Spinal cord (tissue), 10 donors: ENCODE measurements around the gene RASGRF1. TPM values are rescaled to one million over a fixed set of nuclear protein-coding genes. Genes with fewer than 3 reads are reported as not detected.
"Not testable (repeated sequence)": the region's sequence is repeated elsewhere in the genome, so short reads cannot be mapped to it uniquely, and the experiment has no call there.

Source experiments
- DNase-seq, 6 donors: peaks; one replicate each; pipeline versions ENCODE4 v3.0.0 to v3.0.0-alpha.2; 2013 to 2015; ENCODE audit warnings: low spot score in 6 of 6, low read depth in 4 of 6
- H3K27ac ChIP-seq: one replicate; pipeline ENCODE4 v1.5.1; 2013; ENCODE audit warnings: low read depth, low read length, control low read depth
- H3K27me3 ChIP-seq: one replicate; pipeline ENCODE4 v1.6.1; 2013; ENCODE audit warnings: low read length; ENCODE audit not compliant: control insufficient read depth, insufficient read depth
- H3K36me3 ChIP-seq: one replicate; pipeline ENCODE4 v1.6.1; 2013; ENCODE audit warnings: low read length; ENCODE audit not compliant: control insufficient read depth, insufficient read depth
- H3K4me1 ChIP-seq: one replicate; pipeline ENCODE4 v1.6.1; 2013; ENCODE audit warnings: low read length; ENCODE audit not compliant: control insufficient read depth, insufficient read depth
- H3K4me3 ChIP-seq: one replicate; pipeline ENCODE4 v1.5.1; 2013; ENCODE audit warnings: low read depth, low read length, control low read depth
- H3K9me3 ChIP-seq: one replicate; pipeline ENCODE4 v1.6.1; 2013; ENCODE audit warnings: low read length; ENCODE audit not compliant: control insufficient read depth, insufficient read depth
- WGBS: methylation state at CpG from one replicate; pipeline ENCODE4 v1.1.5; 2013; ENCODE audit warnings: missing lambda C conversion rate; ENCODE audit not compliant: insufficient coverage; 5-methylcytosine and 5-hydroxymethylcytosine counted together
- polyA plus RNA-seq, 2 donors: library from polyadenylated mRNA; unstranded; fragments of 120-200 nt; gene quantifications; one replicate each; pipeline ENCODE4 v1.2.1, GENCODE V29; 2013; ENCODE audit not compliant: insufficient read length in 2 of 2
- total RNA-seq, 2 donors: library from RNA; depleted of rRNA in 1 of 2; stranded (reverse); fragments of 120-200 nt in 1 of 2; fragments of >200 nt in 1 of 2; gene quantifications; one replicate each; pipeline versions ENCODE4 v1.2.3 to v1.2.4, GENCODE V29; 2013 to 2014
- donor health status: healthy.

RASGRF1 gene
- total and polyA plus RNA-seq, 4 donors, result 4.9 to 42.0 (median 28.1) TPM

GRCh38 chr15:78933187-78933822, 157.3 kb downstream of the RASGRF1 start:
- H3K4me1 ChIP-seq, result peaks cover 42% of the 10 kb centered on the region
- WGBS, result 74% methylated on average over 11 of the region's 12 CpGs
- no peaks in the 10 kb centered on the region for H3K9me3 ChIP-seq
- DNase-seq, result no peak
- peaks cover 16% of the 10 kb centered on the region for H3K36me3 ChIP-seq
- H3K27me3 ChIP-seq, result no peaks in the 10 kb centered on the region
- no peak overlapping the region for H3K4me3 ChIP-seq
- no peak overlapping the region for H3K27ac ChIP-seq

- no peak for DNase-seq
- Histone ChIP-seq H3K27me3 (no peaks in the 10 kb centered on the region), H3K4me1 (peaks cover 42% of the 10 kb centered on the region), H3K4me3 (no peak overlapping the region), H3K27ac (no peak overlapping the region), H3K36me3 (peaks cover 18% of the 10 kb centered on the region), H3K9me3 (no peaks in the 10 kb centered on the region)
- 64% methylated on average over 13 of the region's 13 CpGs for WGBS
These were observed 158.2 kb downstream of the RASGRF1 start for GRCh38 chr15:78932258-78932808.

GRCh38 chr15:78931439-78932257, 158.9 kb downstream of the RASGRF1 start:
- H3K27ac ChIP-seq, result no peak overlapping the region
- 85% methylated on average over 15 of the region's 21 CpGs for WGBS
- peaks cover 22% of the 10 kb centered on the region for H3K36me3 ChIP-seq
- H3K27me3 ChIP-seq, result no peaks in the 10 kb centered on the region
- peaks cover 42% of the 10 kb centered on the region for H3K4me1 ChIP-seq
- H3K4me3 ChIP-seq, result no peak overlapping the region
- no peaks in the 10 kb centered on the region for H3K9me3 ChIP-seq
- DNase-seq, result no peak

DNA sequence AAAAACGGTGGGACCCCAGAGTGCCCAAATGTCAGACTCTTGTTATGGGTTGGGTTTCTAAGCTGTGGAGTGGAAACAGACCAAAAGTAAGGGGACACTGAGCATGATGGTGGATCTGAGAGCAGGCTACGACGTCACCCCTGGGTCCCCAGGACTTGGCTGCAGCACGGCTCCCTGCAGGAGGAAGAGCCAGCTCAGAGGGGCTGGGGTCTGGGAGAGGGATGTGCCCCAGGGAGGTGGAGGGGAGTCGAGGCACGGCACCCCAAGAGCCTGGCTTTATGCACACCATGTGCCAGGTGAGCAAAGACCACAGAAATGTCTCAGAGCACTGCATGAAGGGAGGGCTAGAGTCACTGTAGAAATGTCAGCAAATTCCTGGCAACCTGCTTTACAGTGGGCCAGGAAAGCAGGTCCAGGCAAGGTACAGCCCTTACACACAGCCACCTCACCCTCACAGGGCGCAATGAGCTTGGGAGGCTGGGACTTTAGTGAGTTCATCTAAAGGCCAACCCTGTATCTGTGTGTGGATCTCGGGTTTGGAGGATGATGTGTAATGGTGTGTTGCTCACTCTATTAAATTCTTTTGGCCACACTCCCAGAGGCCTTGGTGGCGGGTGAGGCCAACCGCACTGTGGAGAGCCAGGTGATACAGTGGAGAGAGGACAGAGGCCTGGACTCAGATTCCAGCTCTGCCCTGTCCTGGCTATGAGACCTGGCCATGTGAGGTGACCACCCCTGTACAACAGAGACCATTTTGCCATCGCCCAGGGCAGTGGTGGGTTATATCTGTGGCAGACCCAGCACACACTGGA, 159.8 kb downstream of the RASGRF1 start:
- Histone ChIP-seq H3K4me1 (peaks cover 42% of the 10 kb centered on the region), H3K9me3 (no peaks in the 10 kb centered on the region), H3K27me3 (no peaks in the 10 kb centered on the region), H3K36me3 (peaks cover 29% of the 10 kb centered on the region), H3K27ac (no peak overlapping the region), H3K4me3 (no peak overlapping the region)
- WGBS, result 75% methylated on average over 8 of the region's 11 CpGs
- DNase-seq, result peak in 1 of 6 donors; percentile 49

- Histone ChIP-seq H3K4me3 (no peak overlapping the region), H3K27me3 (no peaks in the 10 kb centered on the region), H3K27ac (no peak overlapping the region), H3K36me3 (peaks cover 37% of the 10 kb centered on the region), H3K9me3 (no peaks in the 10 kb centered on the region), H3K4me1 (peaks cover 42% of the 10 kb centered on the region)
- DNase-seq, result no peak
- WGBS, result 87% methylated on average over 15 of the region's 16 CpGs
These were observed 160.9 kb downstream of the RASGRF1 start for GRCh38 chr15:78929536-78930264.

DNA sequence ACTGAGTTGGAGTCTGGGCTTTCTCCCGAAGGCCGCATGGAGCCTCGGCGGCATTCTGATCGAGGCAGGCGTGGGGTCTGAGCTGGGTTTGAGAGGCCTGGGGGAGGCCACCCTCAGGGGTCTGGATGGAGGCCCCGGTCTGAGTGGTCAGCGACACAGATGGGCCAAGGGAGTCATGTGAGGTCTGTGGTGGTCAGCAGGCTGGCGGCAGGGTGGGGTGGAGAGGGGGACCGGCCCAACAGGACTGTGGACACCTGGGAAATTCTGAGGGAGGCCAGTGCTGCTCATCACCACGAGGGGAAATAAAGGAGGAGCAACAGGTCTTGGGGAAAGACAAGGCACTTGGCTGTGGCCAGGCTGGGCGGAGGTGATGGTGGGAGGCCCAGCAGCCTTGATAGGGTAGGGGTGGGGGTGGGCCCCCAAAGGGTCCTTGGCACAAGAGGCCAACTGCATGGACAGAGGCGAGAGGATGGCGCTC, 161.9 kb downstream of the RASGRF1 start:
- 88% methylated on average over 14 of the region's 14 CpGs for WGBS
- no peak for DNase-seq
- Histone ChIP-seq H3K27ac (no peak overlapping the region), H3K9me3 (no peaks in the 10 kb centered on the region), H3K36me3 (peaks cover 37% of the 10 kb centered on the region), H3K4me1 (peaks cover 32% of the 10 kb centered on the region), H3K27me3 (no peaks in the 10 kb centered on the region), H3K4me3 (no peak overlapping the region)

DNA sequence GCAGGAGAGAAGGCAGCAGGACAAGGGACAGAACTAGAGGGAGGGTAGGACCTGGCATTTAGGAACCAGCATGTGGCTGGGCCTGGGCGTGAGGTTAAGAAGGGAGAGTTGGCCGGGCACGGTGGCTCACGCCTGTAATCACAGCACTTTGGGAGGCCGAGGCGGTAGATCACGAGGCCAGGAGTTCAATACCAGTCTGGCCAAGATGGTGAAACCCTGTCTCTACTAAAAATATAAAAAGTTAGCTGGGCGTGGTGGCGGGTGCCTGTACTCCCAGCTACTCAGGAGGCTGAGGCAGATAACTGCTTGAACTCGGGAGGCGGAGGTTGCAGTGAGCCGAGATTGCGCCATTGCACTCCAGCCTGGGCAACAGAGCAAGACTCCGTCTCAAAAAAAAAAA, 162.4 kb downstream of the RASGRF1 start:
- not testable (repeated sequence) for H3K4me3 ChIP-seq, H3K27me3 ChIP-seq, H3K9me3 ChIP-seq, H3K27ac ChIP-seq, DNase-seq
- peaks cover 39% of the 10 kb centered on the region for H3K36me3 ChIP-seq
- 95% methylated on average over 4 of the region's 14 CpGs for WGBS
- peaks cover 27% of the 10 kb centered on the region for H3K4me1 ChIP-seq

DNA sequence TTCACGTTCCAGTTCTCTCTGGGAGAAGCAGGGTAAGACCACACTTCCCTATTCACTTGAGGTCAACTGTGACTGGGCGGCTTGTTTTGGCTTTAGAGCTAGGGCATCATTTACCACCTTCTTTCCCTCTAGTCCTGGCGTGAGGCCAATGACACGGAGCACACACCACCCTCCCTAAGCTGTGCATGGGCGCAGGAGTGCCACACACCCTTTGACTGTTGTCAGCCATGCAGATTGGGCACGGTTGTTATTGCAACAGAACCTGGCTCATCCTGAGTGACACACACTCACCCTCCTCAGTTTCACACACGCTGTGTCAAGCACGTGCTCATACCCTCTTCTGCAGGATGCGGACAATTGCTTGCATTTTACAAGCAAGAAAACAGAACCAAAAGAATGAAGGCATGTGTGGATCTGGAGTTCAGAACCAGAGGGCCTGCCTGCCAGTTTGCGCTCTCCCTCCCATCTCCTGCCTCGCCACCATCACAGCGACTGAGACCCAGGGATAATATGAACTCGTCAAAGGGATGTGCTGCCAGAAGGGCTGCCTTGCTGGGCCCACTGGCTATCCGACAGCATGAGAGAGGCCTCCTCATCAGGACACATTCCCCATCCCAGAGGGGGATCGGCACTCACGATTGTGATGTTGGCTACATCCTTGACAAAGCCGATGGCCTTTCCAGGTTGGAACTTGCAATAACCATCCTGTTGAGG, 163.3 kb downstream of the RASGRF1 start:
- Histone ChIP-seq H3K9me3 (no peaks in the 10 kb centered on the region), H3K27ac (no peak overlapping the region), H3K4me3 (no peak overlapping the region), H3K4me1 (peaks cover 19% of the 10 kb centered on the region), H3K27me3 (no peaks in the 10 kb centered on the region), H3K36me3 (peaks cover 49% of the 10 kb centered on the region)
- 72% methylated on average over 12 of the region's 17 CpGs for WGBS
- DNase-seq, result no peak
